Large intestine (tissue), 3 donors: Measurements from ENCODE around the gene OBP2A. TPM values are rescaled to one million over a fixed set of nuclear protein-coding genes. Genes with fewer than 3 reads are reported as not detected.

Experiments used
- DNase-seq, 2 donors: peaks; one replicate each; pipeline versions ENCODE4 v3.0.0 to v3.0.0-alpha.2; 2013
- H3K27ac ChIP-seq: one replicate; pipeline ENCODE4 v1.5.1; 2013; ENCODE audit warnings: low read length
- H3K27me3 ChIP-seq: 2 replicates; pipeline ENCODE4 v1.6.1; 2013; ENCODE audit warnings: low read length; ENCODE audit not compliant: control insufficient read depth, insufficient read depth
- H3K36me3 ChIP-seq: 2 replicates; pipeline ENCODE4 v1.6.1; 2013; ENCODE audit warnings: low read length; ENCODE audit not compliant: control insufficient read depth, insufficient read depth
- H3K4me1 ChIP-seq: one replicate; pipeline ENCODE4 v1.6.1; 2013; ENCODE audit warnings: low read length; ENCODE audit not compliant: control insufficient read depth, insufficient read depth
- H3K4me3 ChIP-seq: one replicate; pipeline ENCODE4 v1.5.1; 2013; ENCODE audit warnings: low read length
- H3K9me3 ChIP-seq: one replicate; pipeline ENCODE4 v1.6.1; 2013; ENCODE audit warnings: mild to moderate bottlenecking, low read depth, low read length, moderate library complexity; ENCODE audit not compliant: control insufficient read depth
- WGBS: methylation state at CpG from one replicate; pipeline ENCODE4 v1.1.5; 2013; ENCODE audit warnings: low lambda C conversion rate; ENCODE audit not compliant: insufficient coverage; 5-methylcytosine and 5-hydroxymethylcytosine counted together
- polyA plus RNA-seq: library from polyadenylated mRNA; unstranded; fragments of 120-200 nt; gene quantifications from one replicate; pipeline ENCODE4 v1.2.1, GENCODE V29; 2013

Gene OBP2A
- polyA plus RNA-seq, 1 donor: not detected

DNA sequence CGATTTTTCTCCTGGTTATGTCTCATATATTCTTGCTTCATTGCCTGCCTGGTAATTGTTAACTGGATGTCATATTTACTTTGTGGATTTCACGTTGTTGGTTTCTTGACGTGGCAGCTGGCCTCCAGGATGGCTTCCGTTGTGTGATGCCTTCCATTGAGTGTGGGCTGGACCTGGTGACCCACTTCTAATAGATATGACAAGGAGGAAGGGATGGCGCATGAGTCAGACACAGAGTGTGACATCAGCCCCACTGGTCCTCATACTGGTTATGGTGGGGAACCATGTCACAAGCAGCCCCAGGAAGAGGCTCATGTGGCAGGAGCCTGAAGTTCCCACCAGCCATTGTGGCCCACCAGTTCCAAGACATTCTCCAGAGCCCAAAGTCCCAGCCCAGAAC, 9.3 kb downstream of the OBP2A start:
- Histone ChIP-seq H3K27ac (no peak overlapping the region), H3K36me3 (no peaks in the 10 kb centered on the region), H3K4me1 (no peaks in the 10 kb centered on the region), H3K4me3 (no peak overlapping the region), H3K27me3 (no peaks in the 10 kb centered on the region), H3K9me3 (no peaks in the 10 kb centered on the region)
- no peak for DNase-seq
- WGBS: 35% methylated on average over 2 of the region's 5 CpGs

- H3K27ac ChIP-seq: no peak overlapping the region
- DNase-seq: no peak
- no peaks in the 10 kb centered on the region for H3K27me3 ChIP-seq
- no peaks in the 10 kb centered on the region for H3K9me3 ChIP-seq
- H3K36me3 ChIP-seq: no peaks in the 10 kb centered on the region
- WGBS: no CpG with 5 or more reads among the region's 16 CpGs
- no peak overlapping the region for H3K4me3 ChIP-seq
- no peaks in the 10 kb centered on the region for H3K4me1 ChIP-seq
Measured at GRCh38 chr9:135555910-135556309, 10.0 kb downstream of the OBP2A start.

- H3K36me3 ChIP-seq: no peaks in the 10 kb centered on the region
- DNase-seq: no peak
- peaks cover 9% of the 10 kb centered on the region for H3K9me3 ChIP-seq
- no peak overlapping the region for H3K4me3 ChIP-seq
- H3K27ac ChIP-seq: no peak overlapping the region
- H3K4me1 ChIP-seq: no peaks in the 10 kb centered on the region
- WGBS: 100% methylated on average over 1 of the region's 11 CpGs
- H3K27me3 ChIP-seq: no peaks in the 10 kb centered on the region
Measured at GRCh38 chr9:135559606-135560005, 13.7 kb downstream of the OBP2A start.

GRCh38 chr9:135561391-135562234, 15.7 kb downstream of the OBP2A start, which contains the start of gene PAEP:
Gene PAEP (plus strand): TSS chr9:135561756.
- WGBS: no CpG with 5 or more reads among the region's 20 CpGs
- no peaks in the 10 kb centered on the region for H3K36me3 ChIP-seq
- H3K9me3 ChIP-seq: peaks cover 9% of the 10 kb centered on the region
- H3K4me3 ChIP-seq: no peak within 1 kb of the TSS
- DNase-seq: no peak
- no peaks in the 10 kb centered on the region for H3K27me3 ChIP-seq
- no peak within 1 kb of the TSS for H3K27ac ChIP-seq
- no peaks in the 10 kb centered on the region for H3K4me1 ChIP-seq

DNA sequence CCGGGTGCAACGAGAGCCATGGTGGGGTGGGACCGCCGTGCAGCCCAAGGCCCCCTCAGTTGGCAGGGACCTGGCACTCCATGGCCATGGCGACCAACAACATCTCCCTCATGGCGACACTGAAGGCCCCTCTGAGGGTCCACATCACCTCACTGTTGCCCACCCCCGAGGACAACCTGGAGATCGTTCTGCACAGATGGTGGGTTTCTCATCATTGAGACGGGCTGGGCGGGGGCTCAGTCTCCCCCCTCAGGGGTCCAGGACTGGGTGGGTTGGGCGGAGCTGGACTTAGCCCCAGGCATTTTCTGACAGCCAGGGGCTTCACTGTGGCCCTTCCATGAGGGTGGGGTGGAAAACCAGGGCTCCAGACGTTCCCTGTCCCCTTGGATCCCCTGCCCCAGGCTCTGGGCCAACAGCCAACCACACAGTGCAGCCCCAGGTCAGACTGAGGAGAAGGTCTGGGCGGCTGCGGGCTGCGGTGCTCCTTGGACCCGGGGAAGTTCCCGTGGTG, 16.4 kb downstream of the OBP2A start:
- Histone ChIP-seq H3K36me3 (no peaks in the 10 kb centered on the region), H3K4me3 (no peak overlapping the region), H3K27ac (no peak overlapping the region), H3K9me3 (peaks cover 9% of the 10 kb centered on the region), H3K4me1 (no peaks in the 10 kb centered on the region), H3K27me3 (no peaks in the 10 kb centered on the region)
- WGBS: no CpG with 5 or more reads among the region's 17 CpGs
- DNase-seq: no peak

DNA sequence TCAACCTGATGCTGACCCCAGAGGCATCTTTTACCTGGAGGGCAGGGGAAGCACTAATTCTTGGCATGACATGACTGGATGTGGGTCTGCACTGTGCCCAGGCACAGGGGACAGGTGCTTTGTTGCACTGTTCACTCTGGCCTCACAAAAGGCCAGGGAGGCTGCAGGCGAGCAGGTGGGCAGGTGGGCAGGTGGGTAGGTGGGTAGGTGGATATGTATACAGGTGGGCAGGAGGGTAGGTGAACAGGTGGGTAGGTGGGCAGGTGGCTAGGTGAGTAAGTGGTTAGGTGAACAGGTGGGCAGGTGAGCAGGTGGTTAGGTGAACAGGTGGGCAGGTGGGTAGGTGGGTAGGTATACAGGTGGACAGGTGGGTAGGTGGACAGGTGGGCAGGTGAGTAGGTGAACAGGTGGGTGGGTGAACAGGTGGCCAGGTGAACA, 17.1 kb downstream of the OBP2A start:
- Histone ChIP-seq H3K9me3 (peaks cover 9% of the 10 kb centered on the region), H3K4me1 (no peaks in the 10 kb centered on the region), H3K4me3 (no peak overlapping the region), H3K27ac (no peak overlapping the region), H3K27me3 (no peaks in the 10 kb centered on the region), H3K36me3 (no peaks in the 10 kb centered on the region)
- no peak for DNase-seq
- no CpG with 5 or more reads among the region's 1 CpG for WGBS

DNA sequence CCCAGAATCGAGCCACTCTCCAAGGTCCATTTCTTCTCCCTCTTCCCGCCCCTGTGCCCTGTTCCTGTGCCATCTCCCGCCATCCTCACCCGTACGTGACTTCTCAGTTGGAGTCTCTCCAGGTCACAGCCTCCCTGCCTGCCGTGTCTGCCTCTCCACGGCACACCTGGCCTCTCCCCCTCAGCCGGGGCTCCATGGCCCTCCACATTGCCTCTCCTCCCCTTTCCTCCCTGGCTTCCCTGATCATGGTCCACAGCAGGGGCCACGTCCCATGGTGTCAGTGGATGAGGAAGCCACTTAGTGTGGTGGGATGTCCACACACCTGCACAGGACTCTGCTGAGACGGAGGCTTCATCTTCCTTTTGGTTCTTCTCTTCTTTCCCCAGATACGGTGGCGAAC, 17.9 kb downstream of the OBP2A start:
- H3K27me3 ChIP-seq: no peaks in the 10 kb centered on the region
- H3K36me3 ChIP-seq: no peaks in the 10 kb centered on the region
- DNase-seq: no peak
- H3K4me1 ChIP-seq: no peaks in the 10 kb centered on the region
- H3K4me3 ChIP-seq: no peak overlapping the region
- no peak overlapping the region for H3K27ac ChIP-seq
- H3K9me3 ChIP-seq: peaks cover 9% of the 10 kb centered on the region
- 80% methylated on average over 1 of the region's 12 CpGs for WGBS

DNA sequence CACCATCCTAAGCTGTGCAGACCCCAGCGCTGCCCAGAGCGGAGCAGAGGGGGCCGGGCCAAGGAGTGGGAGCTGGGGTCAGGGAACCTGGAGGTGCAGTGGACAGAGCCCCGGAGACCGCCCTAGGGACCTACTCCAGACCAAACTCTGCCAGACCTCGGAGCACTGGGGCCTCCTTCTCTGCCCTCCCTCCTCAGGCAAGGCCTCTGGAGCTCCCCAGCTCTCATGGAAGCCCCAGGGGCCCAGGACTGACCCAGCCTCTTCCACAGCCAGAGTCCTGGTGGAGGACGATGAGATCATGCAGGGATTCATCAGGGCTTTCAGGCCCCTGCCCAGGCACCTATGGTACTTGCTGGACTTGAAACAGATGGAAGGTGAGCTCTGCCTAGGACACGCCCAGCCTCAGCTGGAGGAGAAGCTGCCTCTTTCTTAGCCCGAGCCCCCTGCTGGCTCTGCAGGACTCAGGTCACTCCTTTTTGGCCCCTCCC, 19.3 kb downstream of the OBP2A start:
- H3K4me3 ChIP-seq: no peak overlapping the region
- H3K9me3 ChIP-seq: peaks cover 9% of the 10 kb centered on the region
- DNase-seq: no peak
- no peak overlapping the region for H3K27ac ChIP-seq
- no peaks in the 10 kb centered on the region for H3K27me3 ChIP-seq
- H3K4me1 ChIP-seq: no peaks in the 10 kb centered on the region
- no peaks in the 10 kb centered on the region for H3K36me3 ChIP-seq
- WGBS: no CpG with 5 or more reads among the region's 9 CpGs

- H3K27me3 ChIP-seq: no peaks in the 10 kb centered on the region
- no CpG with 5 or more reads among the region's 8 CpGs for WGBS
Measured at GRCh38 chr9:135565636-135566035, 19.7 kb downstream of the OBP2A start.

GRCh38 chr9:135566552-135566951, 20.6 kb downstream of the OBP2A start:
- DNase-seq: no peak
- Histone ChIP-seq H3K36me3 (no peaks in the 10 kb centered on the region), H3K4me1 (no peaks in the 10 kb centered on the region), H3K27me3 (no peaks in the 10 kb centered on the region), H3K9me3 (peaks cover 6% of the 10 kb centered on the region), H3K4me3 (no peak overlapping the region), H3K27ac (no peak overlapping the region)
- WGBS: 100% methylated on average over 2 of the region's 10 CpGs

More at GRCh38 chr9:135565636-135566035, 19.7 kb downstream of the OBP2A start:
- DNase-seq: no peak
- Histone ChIP-seq H3K36me3 (no peaks in the 10 kb centered on the region), H3K27ac (no peak overlapping the region), H3K9me3 (peaks cover 9% of the 10 kb centered on the region), H3K4me3 (no peak overlapping the region), H3K4me1 (no peaks in the 10 kb centered on the region)
